Measurements from ENCODE around the gene CCDC190.

DNA sequence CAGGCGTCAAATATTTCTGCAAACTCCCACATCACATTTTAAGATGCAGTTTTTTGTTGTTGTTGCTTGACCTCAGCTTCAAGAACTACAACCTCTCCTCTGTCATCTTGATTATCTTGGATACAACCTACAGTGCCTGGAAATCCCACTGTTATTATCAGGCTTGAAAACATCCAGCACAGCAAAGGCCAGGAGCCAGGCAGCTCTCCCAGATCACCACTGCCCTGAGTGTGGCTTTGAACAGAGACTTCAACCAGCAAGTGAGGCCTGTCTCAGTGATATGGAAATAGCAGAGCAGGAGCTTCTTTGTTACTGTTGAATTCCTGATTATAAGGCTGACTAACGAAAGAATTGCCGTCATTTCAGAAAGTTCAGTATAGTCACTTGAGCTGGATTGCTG lies 28.5 kb downstream of the CCDC190 start:
- no peak for TF ChIP-seq YY1 (IDR thresholded peaks at IDR 0.05; ENCODE audit: insufficient read depth, insufficient read length)
- TF ChIP-seq ZNF274 (IDR thresholded peaks at IDR 0.05; ENCODE audit: low read depth, low read length), result no peak
- no peak for TF ChIP-seq SUZ12 (IDR thresholded peaks at IDR 0.05; ENCODE audit: extremely low read depth, insufficient read depth, insufficient read length)
